HG03135 (cell line): ENCODE measurements around the gene BPIFB3.

ENCODE experiments used
- ATAC-seq: cut with Tn5 transposase; IDR thresholded peaks from one replicate; pipeline ENCODE4 v1.9.1; 2021; ENCODE audit warnings: mild to moderate bottlenecking, moderate library complexity; ENCODE audit not compliant: unreplicated experiment

BPIFB3 gene, protein sequence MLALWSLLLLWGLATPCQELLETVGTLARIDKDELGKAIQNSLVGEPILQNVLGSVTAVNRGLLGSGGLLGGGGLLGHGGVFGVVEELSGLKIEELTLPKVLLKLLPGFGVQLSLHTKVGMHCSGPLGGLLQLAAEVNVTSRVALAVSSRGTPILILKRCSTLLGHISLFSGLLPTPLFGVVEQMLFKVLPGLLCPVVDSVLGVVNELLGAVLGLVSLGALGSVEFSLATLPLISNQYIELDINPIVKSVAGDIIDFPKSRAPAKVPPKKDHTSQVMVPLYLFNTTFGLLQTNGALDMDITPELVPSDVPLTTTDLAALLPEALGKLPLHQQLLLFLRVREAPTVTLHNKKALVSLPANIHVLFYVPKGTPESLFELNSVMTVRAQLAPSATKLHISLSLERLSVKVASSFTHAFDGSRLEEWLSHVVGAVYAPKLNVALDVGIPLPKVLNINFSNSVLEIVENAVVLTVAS

DNA sequence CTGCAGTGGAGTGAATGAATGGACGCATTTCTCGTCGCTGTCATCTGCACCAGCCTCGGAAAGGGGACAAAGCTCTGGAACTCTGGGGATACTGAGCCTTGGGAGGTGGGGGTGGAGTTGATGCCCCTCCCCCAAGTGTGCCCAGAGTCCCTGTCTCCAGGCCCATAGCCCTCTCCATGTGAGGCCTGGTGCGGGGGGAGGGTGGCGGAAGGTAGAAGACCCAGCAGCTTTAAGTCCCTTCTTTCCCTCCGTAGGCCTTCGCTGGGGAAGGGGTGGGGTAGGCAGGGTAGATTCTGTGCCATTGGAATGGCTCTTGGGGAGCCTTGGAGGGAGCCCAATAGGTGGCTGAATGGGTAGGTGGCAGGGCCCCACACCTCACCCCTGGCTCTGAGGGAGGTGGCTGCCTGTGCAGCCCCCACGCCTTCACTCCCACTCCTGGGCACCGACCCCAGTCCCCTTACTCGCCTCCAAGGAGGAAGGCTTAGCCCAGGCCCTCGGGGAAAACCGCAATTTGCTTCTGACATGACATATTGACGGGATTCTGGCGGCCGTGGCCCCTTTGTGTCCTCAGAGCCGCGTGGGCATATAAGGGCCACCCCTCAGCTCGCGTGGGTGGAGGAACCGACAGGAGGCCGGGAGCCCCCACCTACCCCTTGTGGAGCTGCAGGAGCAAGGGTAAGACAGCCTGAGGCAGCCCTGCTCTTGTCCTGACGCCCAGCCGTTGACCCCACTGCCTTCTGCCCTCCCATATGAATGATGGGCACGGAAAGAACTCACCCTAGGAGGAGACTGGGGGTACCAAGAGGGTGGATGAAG lies at the start of gene BPIFB3:
BPIFB3 (plus strand) TSS at position 613 of the 816 bp plus-strand sequence. CDS start 1,533 bp downstream, outside the sequence.
- ATAC-seq: no peak

DNA sequence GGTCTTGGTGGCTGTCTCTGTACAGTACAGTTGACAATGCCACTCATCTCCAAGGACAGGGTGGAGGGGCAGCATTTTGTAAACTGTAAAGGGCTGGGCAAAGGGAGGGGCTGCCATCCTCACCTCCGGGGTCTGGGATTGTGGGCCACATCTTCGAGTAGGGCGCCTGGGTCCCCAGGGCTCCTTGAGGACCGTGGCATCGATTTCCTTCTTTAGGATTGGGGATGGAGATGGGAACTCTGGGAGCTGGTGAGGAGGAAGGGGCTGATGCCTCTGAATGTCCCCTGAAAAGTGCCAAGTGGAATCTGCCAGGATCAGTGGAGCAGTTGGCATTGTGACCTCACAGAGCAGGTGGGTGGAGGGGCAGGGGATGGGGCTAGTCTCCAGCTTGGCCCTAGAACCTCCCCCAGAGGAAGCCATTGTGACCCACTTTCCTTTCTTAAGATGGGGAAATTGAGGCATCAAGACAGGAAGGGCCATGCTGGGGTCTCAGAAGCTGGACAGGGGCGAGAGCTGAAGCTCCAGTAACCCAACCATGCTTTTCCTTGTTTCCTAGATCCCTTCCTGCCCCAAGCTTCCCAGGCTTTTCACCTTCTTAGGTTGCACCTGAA lies 49.5 kb upstream of the BPIFB3 start, which contains the start of gene SUN5:
SUN5 (minus strand) TSS at position 293 of the 611 bp plus-strand sequence; CDS start at position 200, 93 bp downstream.
- ATAC-seq: no peak

DNA sequence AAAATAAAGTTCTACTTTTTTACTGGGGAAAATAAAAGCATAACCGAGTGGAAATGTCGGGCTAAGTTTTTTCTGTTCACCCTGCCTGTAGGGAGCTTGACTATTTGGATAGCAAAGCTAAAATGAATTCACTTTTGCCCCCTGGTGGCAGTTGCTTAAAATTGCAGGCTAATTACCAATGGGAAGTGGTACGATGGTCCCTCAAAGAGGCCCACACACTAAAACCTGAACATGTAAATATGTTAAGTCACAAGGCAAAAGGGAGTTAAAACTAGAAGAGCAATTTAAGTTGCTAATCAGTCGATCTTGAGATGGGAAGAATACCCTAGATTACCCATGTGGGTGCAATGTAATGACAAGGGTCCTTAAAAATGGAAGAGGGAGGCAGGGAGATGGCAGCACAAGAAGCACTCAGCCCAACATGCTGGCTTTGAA lies 48.6 kb upstream of the BPIFB3 start:
- no peak for ATAC-seq

DNA sequence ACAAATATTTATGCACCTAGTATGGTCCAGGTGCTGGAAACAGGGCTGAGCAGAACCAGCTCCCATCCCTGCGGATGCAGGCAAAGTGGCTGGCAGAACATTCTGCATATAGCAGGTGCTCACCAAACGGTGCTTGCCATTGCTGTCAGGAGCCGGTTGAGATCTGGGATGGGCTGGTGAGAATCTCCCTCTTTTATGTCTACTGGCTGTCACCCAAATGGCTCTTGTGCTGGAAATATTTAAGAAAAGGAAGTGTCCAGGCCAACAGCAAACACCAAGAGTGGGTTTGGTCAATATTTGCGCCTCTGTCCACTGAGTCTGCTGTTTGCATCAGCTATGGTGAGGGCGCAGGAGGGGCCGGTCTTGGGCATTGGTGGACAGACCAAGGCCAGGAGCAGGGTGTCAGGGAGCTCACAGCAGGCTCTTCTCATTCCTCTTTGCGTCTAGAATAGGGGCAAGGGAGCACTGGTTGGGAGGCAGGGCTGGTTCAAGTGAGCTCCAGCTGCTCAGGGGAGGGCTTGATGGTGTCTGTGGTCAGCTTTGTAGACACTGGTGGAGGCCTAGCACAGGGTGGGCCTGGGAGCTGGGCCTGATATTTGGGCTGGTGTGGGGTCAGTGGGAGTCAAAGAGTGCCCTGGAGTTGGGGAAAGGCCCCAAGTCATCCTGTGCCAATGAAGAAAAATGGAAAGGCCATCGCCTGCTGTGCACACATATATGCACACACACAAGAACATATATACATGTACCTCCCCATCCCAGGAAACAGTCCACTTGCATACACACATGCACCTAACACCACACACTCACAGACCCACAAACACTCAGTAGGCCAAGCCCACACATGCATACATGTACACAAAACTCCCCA lies 47.6 kb upstream of the BPIFB3 start:
- no peak for ATAC-seq

DNA sequence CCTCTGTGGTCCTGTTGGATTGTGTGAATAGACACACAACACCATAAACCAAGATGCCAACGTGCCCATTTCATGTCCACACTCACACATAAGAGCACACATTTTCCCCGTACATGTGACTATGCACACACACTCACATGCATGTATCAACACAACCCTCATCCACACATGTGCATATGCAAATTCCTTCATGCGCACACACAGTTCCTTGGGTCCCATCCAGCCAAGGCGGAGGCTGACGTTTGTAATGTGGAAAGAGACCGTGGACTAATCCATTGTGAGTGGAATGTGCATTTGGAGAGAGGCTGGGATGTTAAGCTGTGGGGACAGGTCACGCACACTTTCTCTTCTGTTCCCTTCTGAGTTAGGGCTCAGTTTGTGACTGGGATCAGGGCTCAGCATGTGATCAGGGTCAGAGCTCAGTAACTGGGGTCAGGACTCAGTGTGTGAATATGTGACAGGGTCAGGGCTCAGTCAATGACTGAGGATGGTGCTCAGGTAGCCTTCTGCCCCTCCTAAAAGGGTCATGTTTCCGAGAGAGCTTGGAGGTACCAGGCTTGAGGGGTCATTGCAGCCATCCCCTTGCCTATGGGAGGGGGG lies 46.8 kb upstream of the BPIFB3 start:
- no peak for ATAC-seq

DNA sequence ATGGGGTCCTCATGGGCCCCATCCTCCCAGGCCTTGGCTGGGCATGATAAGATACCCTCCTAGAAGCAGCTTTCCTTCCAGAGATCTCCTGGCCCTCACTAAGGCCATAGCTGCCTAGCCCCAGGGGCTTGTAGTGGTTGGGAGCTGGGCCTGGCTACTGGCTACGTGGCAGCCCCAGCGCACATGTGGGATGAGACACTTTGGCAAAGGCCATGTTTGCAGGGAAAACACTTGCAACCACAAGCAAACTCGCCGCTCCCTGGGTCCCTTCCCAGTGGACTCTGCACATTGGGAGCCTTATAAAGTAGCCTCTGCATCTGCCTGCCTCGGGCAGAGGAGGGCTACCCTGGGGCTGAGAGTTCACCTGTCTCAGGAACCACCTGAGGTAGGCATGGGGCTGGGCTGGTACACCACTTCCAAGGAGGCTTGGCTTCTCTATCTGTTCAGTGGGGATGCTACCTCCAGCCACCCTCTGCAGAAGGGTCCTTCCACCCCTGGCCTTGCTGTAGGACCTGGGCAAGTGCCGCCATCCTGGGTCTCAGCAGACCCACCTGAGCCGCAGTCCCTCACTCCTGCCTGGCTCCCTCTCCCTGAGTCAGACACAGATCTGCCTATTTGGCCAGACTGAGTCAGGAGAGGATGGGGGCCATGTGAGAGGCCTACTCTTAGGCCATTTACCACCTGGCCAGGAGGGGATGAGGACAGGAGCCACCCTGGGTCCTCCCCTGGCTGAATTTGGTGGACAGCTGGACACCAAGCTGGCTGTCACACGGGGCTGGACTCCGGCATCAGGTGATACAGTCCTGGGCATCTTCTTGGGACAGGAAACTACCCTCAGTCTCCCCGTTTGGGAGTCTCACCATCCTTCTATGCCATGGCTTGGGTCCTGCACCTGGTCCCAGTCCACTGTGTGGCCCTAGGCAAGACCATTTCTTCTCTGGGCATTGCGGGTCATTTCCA lies 46.0 kb upstream of the BPIFB3 start, which contains the start of gene BPIFB2:
BPIFB2 (plus strand) TSS at position 329 of the 960 bp plus-strand sequence. CDS start 871 bp downstream, outside the sequence.
- ATAC-seq: no peak

DNA sequence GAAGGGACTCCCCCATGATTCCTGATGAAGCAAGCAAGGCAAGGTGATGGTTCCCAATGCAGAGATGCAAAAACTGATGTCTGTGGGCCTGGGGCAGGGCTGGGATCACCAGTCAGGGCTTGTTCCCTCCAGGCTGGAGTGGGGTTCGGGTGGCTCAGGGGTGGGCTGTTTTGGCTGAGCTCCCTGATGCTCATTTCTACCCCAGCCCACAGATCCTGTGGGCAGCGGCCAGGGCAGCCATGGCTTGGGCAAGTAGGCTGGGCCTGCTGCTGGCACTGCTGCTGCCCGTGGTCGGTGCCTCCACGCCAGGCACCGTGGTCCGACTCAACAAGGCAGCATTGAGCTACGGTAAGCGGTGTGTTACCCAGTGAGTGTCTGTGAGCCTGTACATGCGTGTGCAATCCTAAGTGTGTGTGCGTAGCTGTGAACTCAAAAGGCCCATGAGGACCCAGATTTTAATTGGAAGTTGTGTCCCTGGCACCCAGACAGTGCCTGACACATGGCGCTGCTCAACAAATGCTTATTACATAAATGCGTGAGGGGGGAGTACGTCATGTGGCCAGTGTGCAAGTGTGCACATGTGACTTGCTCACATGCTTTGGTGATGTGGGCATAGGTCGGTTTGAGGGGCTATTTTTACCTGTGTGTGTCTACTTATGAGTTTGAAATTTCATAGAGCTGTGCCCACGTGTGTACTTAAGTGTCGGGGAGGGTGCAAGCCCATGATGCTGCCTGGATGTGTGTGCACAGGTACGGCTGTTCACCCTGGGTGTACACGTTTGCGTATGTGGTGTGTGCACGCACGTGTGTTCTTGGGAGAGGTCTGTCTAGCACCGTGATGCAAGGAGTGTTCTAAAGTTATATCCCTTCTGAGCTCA lies 45.1 kb upstream of the BPIFB3 start:
- no peak for ATAC-seq

DNA sequence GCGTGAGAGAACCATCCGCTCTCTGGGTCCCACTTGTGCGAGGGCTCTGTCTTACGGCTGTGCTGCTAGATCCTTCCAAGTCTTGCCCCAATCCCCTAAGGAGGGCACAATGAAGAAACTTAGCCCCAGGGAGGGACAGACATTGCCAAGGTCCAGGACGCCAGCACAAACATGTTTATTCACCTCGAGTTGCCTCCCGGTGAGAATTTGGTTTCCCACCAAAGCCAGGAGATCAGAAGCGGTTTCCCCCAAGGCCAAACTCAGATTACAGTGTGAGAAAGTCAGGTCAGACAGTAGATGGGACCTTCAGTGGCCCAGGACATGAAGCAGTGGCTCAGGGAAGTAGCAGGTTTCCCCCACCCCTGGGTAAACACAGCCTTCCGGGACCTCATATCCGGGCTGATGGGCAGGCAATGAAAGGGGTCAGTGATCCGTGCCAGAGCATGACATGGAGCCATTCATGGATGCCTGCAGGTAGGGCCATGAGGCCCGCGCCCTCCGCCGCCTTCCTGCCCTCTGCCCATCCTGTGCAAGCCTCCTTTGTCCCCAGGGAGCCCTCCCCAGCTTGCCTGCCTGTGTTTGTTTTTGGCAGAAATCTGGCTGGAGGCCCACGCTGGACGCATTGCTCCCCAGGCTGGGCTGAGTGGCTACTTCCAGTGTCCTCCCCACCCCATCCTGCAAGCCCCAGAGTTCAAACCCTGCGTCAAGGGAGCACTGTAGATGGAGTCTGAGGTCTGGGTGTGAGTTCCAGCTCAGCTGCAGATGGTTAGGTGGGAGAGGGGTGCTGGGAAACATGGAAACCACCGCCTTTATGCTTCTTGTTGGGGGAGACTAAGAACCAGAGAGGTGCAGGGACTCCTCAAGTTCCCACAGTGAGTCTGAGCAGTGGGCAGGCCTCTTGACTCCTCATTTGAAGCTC lies 44.2 kb upstream of the BPIFB3 start:
- no peak for ATAC-seq

DNA sequence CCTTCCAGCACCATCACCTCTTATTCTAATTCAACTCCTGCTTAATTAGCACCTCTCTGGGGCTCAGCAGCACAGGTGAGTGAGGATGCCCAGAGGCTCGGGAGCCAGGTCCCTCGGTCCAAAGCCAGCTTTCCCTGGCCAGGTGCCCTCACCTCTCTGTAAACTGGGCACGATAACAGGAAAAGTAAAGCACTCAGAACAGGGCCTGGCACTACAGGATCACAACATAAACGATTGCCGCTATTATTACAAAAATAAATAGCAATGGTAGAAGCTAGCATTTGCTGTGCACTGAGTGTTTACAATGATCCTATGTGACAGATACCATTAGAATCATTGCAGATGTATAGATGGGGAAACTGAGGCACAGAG lies 43.6 kb upstream of the BPIFB3 start:
- no peak for ATAC-seq

DNA sequence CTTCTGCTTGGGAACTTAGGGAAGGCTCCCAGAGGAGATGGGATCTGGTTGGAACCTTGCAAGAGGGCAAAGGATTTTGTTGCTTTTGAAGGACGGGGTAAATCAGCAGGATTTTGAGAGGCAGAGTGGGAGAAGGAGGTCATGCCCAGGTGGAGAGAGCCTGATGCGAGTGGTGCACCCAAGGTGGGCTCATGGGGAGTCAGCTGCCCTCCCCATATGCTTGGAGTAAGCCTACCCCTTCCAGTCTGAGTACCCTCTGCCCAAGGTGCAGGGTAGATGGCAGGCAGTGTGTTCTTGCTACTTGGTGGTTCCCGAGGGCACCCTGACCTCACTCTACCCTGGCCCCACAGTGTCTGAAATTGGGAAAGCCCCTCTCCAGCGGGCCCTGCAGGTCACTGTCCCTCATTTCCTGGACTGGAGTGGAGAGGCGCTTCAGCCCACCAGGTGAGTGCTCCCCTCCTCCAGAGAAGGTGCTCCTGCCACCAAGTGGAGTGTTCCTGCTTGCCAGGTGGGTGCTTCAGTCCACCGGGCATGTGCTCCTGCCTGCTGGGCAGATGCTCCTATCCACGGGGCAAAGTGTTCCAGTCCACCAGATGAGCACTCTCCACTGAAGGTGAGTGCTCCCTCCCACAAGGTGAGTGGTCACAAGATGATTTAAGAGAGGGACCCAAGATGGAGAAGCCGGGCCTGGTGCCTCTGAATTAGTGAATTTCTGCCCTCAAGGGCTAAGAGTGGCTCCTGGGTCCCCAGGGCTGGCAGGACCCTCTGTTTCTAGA lies 42.8 kb upstream of the BPIFB3 start:
- no peak for ATAC-seq

DNA sequence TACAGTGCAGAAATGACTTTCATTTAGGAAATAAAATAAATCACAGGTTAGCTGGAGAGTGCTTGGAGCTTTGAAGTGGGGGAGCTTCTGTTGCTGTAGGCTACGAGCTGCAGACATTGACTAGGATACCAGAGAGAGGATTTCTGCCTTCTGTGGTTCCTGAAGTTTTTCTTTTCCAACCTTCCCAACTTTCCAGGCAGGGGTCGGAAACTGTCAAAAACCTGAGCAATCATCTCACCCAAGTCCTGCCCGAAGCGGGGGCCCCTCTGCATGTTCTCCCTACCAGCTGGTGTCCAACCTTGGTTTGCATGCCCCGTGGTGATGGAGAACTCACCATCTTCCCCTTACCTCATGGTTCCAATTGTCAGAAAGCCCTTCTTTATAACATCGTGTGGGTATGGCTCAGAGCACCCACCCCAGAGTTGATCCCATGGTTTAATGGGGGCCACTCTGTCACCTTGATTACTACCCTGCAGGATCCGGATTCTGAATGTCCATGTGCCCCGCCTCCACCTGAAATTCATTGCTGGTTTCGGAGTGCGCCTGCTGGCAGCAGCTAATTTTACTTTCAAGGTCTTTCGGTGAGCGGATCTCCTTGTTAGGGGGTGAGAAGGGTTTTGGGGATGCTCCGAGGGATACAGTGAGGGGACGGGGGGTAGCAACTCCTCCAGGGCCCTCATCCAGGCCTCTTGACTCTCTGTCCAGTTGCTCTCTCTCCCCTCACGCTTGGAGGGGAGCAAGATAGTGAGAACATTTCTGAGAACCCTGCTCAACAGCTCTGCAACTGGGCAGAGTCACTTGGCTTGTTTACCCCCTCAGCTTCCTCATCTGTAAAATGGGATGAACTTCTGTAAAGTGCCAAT lies 41.1 kb upstream of the BPIFB3 start:
- ATAC-seq: no peak

DNA sequence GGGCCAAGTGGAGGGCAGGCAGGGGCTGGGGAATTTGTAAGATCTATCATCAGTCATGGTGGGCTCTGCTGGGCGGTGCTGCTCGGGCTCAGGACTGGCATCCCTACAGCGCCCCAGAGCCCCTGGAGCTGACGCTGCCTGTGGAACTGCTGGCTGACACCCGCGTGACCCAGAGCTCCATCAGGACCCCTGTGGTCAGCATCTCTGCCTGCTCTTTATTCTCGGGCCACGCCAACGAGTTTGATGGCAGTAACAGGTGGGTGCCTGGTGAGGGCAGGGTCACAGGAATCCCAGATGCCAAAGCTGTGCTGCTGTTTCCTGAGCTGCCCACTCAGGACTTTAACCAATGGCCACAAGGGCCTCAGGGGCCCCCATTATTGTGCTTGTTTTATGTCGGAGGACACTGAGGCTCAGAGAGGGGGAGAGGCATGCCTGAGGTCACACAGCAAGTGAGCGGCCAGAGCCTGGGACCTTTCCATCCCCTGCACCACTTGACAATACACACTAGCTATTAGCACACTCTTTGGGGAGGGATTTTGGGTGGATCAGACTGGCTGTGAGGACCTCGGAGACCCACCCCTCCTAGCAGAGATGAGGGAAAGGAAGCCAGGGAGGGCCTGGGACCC lies 39.9 kb upstream of the BPIFB3 start:
- no peak for ATAC-seq

DNA sequence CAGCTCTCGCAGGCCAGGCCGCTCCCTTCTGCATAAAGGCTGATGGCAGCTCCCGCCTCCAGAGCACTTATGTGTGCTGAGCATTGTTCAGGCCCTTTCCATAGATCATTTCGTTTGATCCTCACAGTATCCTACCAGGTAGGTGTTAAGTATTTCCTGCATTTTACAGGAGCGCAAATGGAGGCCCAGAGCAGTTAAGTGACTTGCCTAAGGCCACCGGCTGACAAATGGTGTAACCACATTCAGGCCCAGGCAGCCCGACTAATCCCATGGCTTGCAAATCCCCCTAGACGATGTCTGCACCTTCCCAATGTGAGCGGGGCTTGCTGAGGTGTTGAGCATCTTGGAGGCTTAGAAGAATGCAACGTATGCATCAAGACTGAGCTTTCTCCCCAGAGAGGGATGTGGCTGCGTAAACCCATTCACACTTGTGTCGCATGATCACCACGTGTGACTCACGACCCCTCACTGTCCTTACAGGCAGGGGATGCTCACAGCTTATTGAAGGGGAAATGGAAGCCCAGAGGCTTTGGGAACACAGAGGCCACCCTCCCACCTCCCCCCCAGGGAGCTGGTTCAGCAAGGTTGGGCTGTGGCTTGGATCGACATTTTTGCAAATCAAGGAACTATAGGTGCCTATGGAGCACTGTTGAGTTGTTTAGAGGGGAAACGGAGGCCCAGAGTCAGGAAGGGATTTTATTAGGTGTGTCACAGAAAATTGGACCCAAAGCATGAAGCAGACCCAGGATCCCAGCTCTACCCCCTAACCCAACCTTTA lies 39.2 kb upstream of the BPIFB3 start:
- no peak for ATAC-seq

DNA sequence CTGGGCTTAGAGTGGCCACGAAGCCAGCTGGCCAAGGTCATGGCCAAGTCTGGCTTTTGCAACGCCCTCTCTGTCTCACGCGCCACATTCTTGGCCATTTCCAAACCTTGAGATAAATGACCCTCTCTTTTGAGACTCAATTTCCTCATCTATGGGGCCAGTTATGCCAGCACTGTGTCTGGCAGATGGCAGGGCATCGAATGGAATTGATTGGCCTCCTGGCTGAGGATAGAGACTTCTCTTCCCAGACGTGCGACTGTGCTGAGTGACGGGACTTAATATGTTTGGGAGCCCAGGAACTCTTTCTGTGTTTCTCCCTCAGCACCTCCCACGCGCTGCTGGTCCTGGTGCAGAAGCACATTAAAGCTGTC lies 38.6 kb upstream of the BPIFB3 start:
- no peak for ATAC-seq
